ENCODE data around the gene CACNB2. TPM values are rescaled to one million over a fixed set of nuclear protein-coding genes. Genes with fewer than 3 reads are reported as not detected.
A peak's percentile ranks its signal among the peaks of the same experiment; 100 is the strongest.

The CACNB2 gene
- total RNA-seq, 2 donors from 2014 or later, result 9.8 to 12.1 TPM

- Histone ChIP-seq H3K27ac (no peak overlapping the region), H3K36me3 (no peaks in the 10 kb centered on the region), H3K9ac (ENCODE audit: low read depth in 2 of 2, low read length in 2 of 2) (no peak overlapping the region), H3K4me1 (no peaks in the 10 kb centered on the region), H3K9me3 (no peaks in the 10 kb centered on the region), H3K4me3 (no peak overlapping the region), H3K27me3 (no peaks in the 10 kb centered on the region)
- TF ChIP-seq CTCF (IDR thresholded peaks at IDR 0.05), result no peak
- intact Hi-C loops (cut with DNase I), result no loop called here
- DNase-seq, result no peak
These were observed 90.6 kb downstream of the CACNB2 start for GRCh38 chr10:18230794-18231193.

- TF ChIP-seq CTCF (IDR thresholded peaks at IDR 0.05), result no peak
- no peaks in the 10 kb centered on the region for H3K27me3 ChIP-seq
- no peak overlapping the region for H3K27ac ChIP-seq
- no peaks in the 10 kb centered on the region for H3K36me3 ChIP-seq
- intact Hi-C loops (cut with DNase I), result no loop called here
- no peak overlapping the region for H3K4me3 ChIP-seq
- no peaks in the 10 kb centered on the region for H3K4me1 ChIP-seq
- H3K9me3 ChIP-seq, result no peaks in the 10 kb centered on the region
- H3K9ac ChIP-seq (ENCODE audit: low read depth in 2 of 2, low read length in 2 of 2), result no peak overlapping the region
- DNase-seq, result no peak
These were observed 91.3 kb downstream of the CACNB2 start for GRCh38 chr10:18231480-18231879.

GRCh38 chr10:18233775-18234174, 93.6 kb downstream of the CACNB2 start:
- Histone ChIP-seq H3K4me1 (no peaks in the 10 kb centered on the region), H3K4me3 (no peak overlapping the region), H3K27me3 (no peaks in the 10 kb centered on the region), H3K9me3 (no peaks in the 10 kb centered on the region), H3K27ac (no peak overlapping the region), H3K9ac (ENCODE audit: low read depth in 2 of 2, low read length in 2 of 2) (no peak overlapping the region), H3K36me3 (no peaks in the 10 kb centered on the region)
- intact Hi-C loops (cut with DNase I), result no loop called here
- no peak for DNase-seq
- peak; percentile 19 for TF ChIP-seq CTCF (IDR thresholded peaks at IDR 0.05)

- Histone ChIP-seq H3K9ac (ENCODE audit: low read depth in 2 of 2, low read length in 2 of 2) (no peak overlapping the region), H3K4me1 (no peaks in the 10 kb centered on the region), H3K4me3 (no peak overlapping the region), H3K27ac (no peak overlapping the region), H3K27me3 (no peaks in the 10 kb centered on the region), H3K9me3 (no peaks in the 10 kb centered on the region), H3K36me3 (no peaks in the 10 kb centered on the region)
- intact Hi-C loops (cut with DNase I), result loop anchor here (5.0 kb wide), 1 partner anchor 388 kb away; no protein-coding TSS in a partner anchor
- TF ChIP-seq CTCF (IDR thresholded peaks at IDR 0.05), result no peak
- DNase-seq, result no peak
These were observed 95.3 kb downstream of the CACNB2 start for GRCh38 chr10:18235477-18235876.

- H3K4me1 ChIP-seq, result no peaks in the 10 kb centered on the region
- H3K27ac ChIP-seq, result no peak overlapping the region
- intact Hi-C loops (cut with DNase I), result loop anchor here (5.0 kb wide), 1 partner anchor 389 kb away; no protein-coding TSS in a partner anchor
- no peak for DNase-seq
- no peaks in the 10 kb centered on the region for H3K36me3 ChIP-seq
- H3K9me3 ChIP-seq, result no peaks in the 10 kb centered on the region
- no peak for TF ChIP-seq CTCF (IDR thresholded peaks at IDR 0.05)
- no peak overlapping the region for H3K4me3 ChIP-seq
- H3K9ac ChIP-seq (ENCODE audit: low read depth in 2 of 2, low read length in 2 of 2), result no peak overlapping the region
- no peaks in the 10 kb centered on the region for H3K27me3 ChIP-seq
These were observed 96.5 kb downstream of the CACNB2 start for GRCh38 chr10:18236756-18237155.

Measured in colonic mucosa (tissue), 4 donors.